ENCODE results near the gene NQO2. TPM values are rescaled to one million over a fixed set of nuclear protein-coding genes. Genes with fewer than 3 reads are reported as not detected.
"Not testable (repeated sequence)": the region's sequence is repeated elsewhere in the genome, so short reads cannot be mapped to it uniquely, and the experiment has no call there.

NQO2 gene
- polyA plus RNA-seq, 1 experiment: 34.3 TPM

GRCh38 chr6:2998249-2998997 lies 1.3 kb upstream of the NQO2 start:
- H3K27ac ChIP-seq (ENCODE audit: low read depth, low read length); H3K9me3 ChIP-seq (ENCODE audit: control insufficient read depth, insufficient read depth, low read length); H3K27me3 ChIP-seq (ENCODE audit: control insufficient read depth, insufficient read depth, low read length); DNase-seq (ENCODE audit: low read depth, low spot score): not testable (repeated sequence)
- POLR2A ChIA-PET: interaction anchor here (1.2 kb wide), 1 partner anchor 8 kb away, joined by 10 read pairs; no protein-coding TSS in a partner anchor
- peak overlapping the region; percentile 66 for H3K4me3 ChIP-seq (ENCODE audit: low read depth, low read length)
- CTCF ChIA-PET: interaction anchor here (0.8 to 2.3 kb wide), 2 partner anchors 46 to 58 kb away, joined by 3 to 11 read pairs; no protein-coding TSS in a partner anchor
- TF ChIP-seq CTCF (IDR thresholded peaks at IDR 0.05; ENCODE audit: low read depth, low read length): peak; percentile 50

GRCh38 chr6:2998998-2999617 lies 586 bp upstream of the NQO2 start:
- POLR2A ChIA-PET: interaction anchor here (0.6 to 1.8 kb wide), 8 partner anchors 9 to 267 kb away, joined by 3 to 11 read pairs (median 4); partner anchors contain the start of gene RIPK1
- no peaks in the 10 kb centered on the region for H3K27me3 ChIP-seq (ENCODE audit: control insufficient read depth, insufficient read depth, low read length)
- H3K27ac ChIP-seq (ENCODE audit: low read depth, low read length): peak overlapping the region; percentile 47
- CTCF ChIA-PET: interaction anchor here (0.6 to 4.2 kb wide), 10 partner anchors 10 to 719 kb away, joined by 3 to 24 read pairs (median 3); no protein-coding TSS in a partner anchor
- TF ChIP-seq CTCF (IDR thresholded peaks at IDR 0.05; ENCODE audit: low read depth, low read length): no peak
- DNase-seq (ENCODE audit: low read depth, low spot score): no peak
- H3K4me3 ChIP-seq (ENCODE audit: low read depth, low read length): peak overlapping the region; percentile 66
- H3K9me3 ChIP-seq (ENCODE audit: control insufficient read depth, insufficient read depth, low read length): no peaks in the 10 kb centered on the region; the same call in 1 of the 2 replicates

GRCh38 chr6:3001146-3001772 lies 1.6 kb downstream of the NQO2 start:
- Histone ChIP-seq H3K4me3 (ENCODE audit: low read depth, low read length) (no peak overlapping the region), H3K9me3 (ENCODE audit: control insufficient read depth, insufficient read depth, low read length) (no peaks in the 10 kb centered on the region; the same call in 1 of the 2 replicates), H3K27me3 (ENCODE audit: control insufficient read depth, insufficient read depth, low read length) (no peaks in the 10 kb centered on the region), H3K27ac (ENCODE audit: low read depth, low read length) (peak overlapping the region; percentile 47)
- DNase-seq (ENCODE audit: low read depth, low spot score): no peak
- ChIA-PET POLR2A (interaction anchor here (0.7 to 1.2 kb wide), 2 partner anchors 62 to 221 kb away, joined by 3 to 7 read pairs; no protein-coding TSS in a partner anchor), CTCF (interaction anchor here (0.6 to 4.2 kb wide), 17 partner anchors 9 to 836 kb away, joined by 3 to 24 read pairs (median 5); partner anchors contain the start of gene RIPK1)
- TF ChIP-seq CTCF (IDR thresholded peaks at IDR 0.05; ENCODE audit: low read depth, low read length): no peak

- no peak for DNase-seq (ENCODE audit: low read depth, low spot score)
- peak; percentile 51 for TF ChIP-seq CTCF (IDR thresholded peaks at IDR 0.05; ENCODE audit: low read depth, low read length)
- H3K27me3 ChIP-seq (ENCODE audit: control insufficient read depth, insufficient read depth, low read length): no peaks in the 10 kb centered on the region
- H3K27ac ChIP-seq (ENCODE audit: low read depth, low read length): peak overlapping the region; percentile 21
- ChIA-PET POLR2A (interaction anchor here (0.6 to 1.2 kb wide), 5 partner anchors 52 to 222 kb away, joined by 3 to 7 read pairs (median 3); partner anchors contain the start of gene RIPK1), CTCF (interaction anchor here (0.6 to 4.2 kb wide), 15 partner anchors 9 to 263 kb away, joined by 3 to 24 read pairs (median 5); partner anchors contain the start of gene RIPK1)
- H3K4me3 ChIP-seq (ENCODE audit: low read depth, low read length): no peak overlapping the region
- no peaks in the 10 kb centered on the region; the same call in 1 of the 2 replicates for H3K9me3 ChIP-seq (ENCODE audit: control insufficient read depth, insufficient read depth, low read length)
Measured at GRCh38 chr6:3001773-3002293, 2.1 kb downstream of the NQO2 start.

GRCh38 chr6:3003226-3003625 lies 3.5 kb downstream of the NQO2 start:
- CTCF ChIA-PET: interaction anchor here (0.7 to 4.2 kb wide), 3 partner anchors 14 to 369 kb away, joined by 4 to 24 read pairs (median 8); no protein-coding TSS in a partner anchor
- POLR2A ChIA-PET; H3K27ac ChIP-seq (ENCODE audit: low read depth, low read length); H3K27me3 ChIP-seq (ENCODE audit: control insufficient read depth, insufficient read depth, low read length); H3K4me3 ChIP-seq (ENCODE audit: low read depth, low read length); DNase-seq (ENCODE audit: low read depth, low spot score); H3K9me3 ChIP-seq (ENCODE audit: control insufficient read depth, insufficient read depth, low read length): not testable (repeated sequence)
